ENCODE measurements around the gene KANSL1.

KANSL1 gene

DNA sequence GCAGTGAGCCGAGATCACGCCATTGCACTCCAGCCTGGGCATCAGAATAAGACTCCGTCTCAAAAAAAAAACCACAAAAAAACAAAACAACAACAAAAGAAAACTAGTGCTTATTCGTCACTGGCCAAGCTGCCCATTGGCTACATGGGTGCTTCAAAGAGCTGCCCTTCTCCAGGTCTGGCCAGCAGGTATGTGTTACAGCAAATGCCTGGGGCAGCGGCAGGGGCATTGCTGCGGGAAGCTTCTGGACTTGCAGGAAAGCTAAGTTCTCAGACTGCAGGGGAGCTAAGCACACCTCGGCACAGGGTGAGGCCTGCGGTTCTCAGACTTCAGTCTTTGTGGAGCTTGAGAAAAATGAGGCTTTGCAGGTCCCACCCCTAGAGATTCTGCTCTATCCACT is 198.2 kb downstream of the KANSL1 start:
- DNase-seq (ENCODE audit: low read depth), result no peak

DNA sequence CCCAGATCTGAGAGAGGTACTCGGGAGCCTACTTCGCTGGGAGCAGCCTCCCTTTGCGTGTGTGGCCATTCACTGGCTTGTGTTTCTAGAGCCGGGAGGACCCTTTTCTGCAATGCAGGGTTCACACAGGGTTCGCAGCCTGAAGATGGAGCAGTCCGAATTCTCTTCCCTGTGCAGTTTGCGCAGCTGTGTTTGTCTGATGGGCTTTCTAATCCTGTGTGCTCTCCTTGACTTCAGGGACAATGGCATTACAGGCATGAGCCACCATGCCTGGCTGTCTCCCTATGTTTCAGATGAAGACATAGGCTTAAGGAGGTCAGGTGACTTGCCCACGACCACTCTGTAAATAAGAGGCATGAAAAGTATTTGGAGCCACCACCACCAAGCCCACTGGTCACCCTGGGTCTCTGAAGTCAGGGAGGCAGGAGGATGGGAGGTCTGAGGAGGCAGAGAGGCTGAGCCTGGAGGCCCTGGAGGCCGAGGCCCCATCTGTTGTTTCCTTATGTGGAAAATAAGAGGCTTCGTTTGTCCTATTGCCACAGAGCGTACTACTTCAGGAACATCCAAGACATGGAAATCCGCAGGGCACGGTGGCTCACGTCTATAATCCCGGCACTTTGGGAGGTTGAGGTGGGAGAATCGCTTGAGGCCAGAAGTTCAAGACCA is 199.1 kb downstream of the KANSL1 start:
- no peak for DNase-seq (ENCODE audit: low read depth)
- H3K4me3 ChIP-seq (ENCODE audit: control insufficient read depth, low read depth, low read length), result no peak overlapping the region

More for the DNA sequence above, 198.2 kb downstream of the KANSL1 start:
- TF ChIP-seq, protein P1, sequence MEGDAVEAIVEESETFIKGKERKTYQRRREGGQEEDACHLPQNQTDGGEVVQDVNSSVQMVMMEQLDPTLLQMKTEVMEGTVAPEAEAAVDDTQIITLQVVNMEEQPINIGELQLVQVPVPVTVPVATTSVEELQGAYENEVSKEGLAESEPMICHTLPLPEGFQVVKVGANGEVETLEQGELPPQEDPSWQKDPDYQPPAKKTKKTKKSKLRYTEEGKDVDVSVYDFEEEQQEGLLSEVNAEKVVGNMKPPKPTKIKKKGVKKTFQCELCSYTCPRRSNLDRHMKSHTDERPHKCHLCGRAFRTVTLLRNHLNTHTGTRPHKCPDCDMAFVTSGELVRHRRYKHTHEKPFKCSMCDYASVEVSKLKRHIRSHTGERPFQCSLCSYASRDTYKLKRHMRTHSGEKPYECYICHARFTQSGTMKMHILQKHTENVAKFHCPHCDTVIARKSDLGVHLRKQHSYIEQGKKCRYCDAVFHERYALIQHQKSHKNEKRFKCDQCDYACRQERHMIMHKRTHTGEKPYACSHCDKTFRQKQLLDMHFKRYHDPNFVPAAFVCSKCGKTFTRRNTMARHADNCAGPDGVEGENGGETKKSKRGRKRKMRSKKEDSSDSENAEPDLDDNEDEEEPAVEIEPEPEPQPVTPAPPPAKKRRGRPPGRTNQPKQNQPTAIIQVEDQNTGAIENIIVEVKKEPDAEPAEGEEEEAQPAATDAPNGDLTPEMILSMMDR (conservative IDR thresholded peaks at IDR 0.05; ENCODE audit: control insufficient read depth, insufficient read depth, low read depth, low read length), result no peak
- no peak overlapping the region for H3K4me3 ChIP-seq (ENCODE audit: control insufficient read depth, low read depth, low read length)

DNA sequence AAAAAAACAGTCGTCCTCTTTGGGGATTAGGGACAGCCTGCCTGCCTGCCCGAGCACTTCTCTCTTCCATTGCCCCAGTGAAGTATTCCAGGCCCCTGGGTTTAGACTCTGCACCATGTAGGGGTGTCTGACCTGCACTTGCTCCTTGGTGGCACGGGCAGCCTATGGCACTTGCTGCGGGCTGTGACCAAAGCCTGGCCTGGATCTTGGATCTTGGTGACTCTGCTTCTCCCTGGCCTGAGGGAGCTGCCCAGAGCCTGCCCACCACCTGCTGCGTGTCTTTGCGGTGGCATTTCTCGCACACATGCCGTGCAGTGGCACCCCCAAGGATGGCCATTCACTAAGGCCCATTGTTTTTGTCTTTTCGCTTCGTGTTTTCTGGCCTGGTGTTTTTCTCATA is 200.3 kb downstream of the KANSL1 start:
- TF ChIP-seq, protein P1 (conservative IDR thresholded peaks at IDR 0.05; ENCODE audit: control insufficient read depth, insufficient read depth, low read depth, low read length), result no peak
- no peak overlapping the region for H3K4me3 ChIP-seq (ENCODE audit: control insufficient read depth, low read depth, low read length)
- DNase-seq (ENCODE audit: low read depth), result no peak

More for the DNA sequence above, 199.1 kb downstream of the KANSL1 start:
- TF ChIP-seq, protein P1 (conservative IDR thresholded peaks at IDR 0.05; ENCODE audit: control insufficient read depth, insufficient read depth, low read depth, low read length), result no peak

DNA sequence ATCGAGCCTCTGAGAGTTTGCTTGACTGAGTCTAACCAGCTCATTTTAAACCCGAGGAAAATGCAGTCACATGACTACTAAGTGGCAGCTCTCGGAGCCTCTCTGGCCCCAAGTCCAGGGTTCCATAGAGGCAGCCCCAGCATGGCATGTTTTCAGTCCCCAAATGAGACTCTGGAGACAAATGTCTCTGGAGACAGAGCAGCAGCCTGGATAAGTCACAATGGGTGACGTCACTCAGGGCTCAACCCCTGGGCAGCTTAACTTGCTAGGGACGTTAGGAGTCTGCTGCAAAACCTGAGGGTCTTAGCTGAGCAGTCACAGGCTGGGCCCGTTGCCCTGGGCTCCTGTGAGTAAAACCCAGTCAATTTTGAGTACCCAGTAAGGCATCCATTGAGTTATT is 201.1 kb downstream of the KANSL1 start:
- TF ChIP-seq, protein P1 (conservative IDR thresholded peaks at IDR 0.05; ENCODE audit: control insufficient read depth, insufficient read depth, low read depth, low read length), result no peak
- DNase-seq (ENCODE audit: low read depth), result no peak

DNA sequence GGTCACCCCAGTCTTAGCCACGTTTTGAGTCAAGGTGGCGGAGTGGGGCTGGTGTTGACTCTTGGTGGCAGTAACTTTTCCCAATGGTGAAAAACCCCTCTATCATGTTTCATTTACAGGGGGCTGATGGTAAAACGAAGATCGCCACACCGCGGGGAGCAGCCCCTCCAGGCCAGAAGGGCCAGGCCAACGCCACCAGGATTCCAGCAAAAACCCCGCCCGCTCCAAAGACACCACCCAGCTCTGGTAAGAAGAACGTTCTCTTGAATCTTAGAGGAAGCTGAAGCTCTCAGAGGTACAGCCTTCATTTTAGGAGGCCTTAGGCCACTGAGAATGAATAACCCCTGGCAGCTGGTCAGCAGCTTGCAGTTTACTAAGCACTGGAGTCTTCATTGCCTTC is 201.9 kb downstream of the KANSL1 start:
- no peak overlapping the region for H3K4me3 ChIP-seq (ENCODE audit: control insufficient read depth, low read depth, low read length)
- DNase-seq (ENCODE audit: low read depth), result no peak
- TF ChIP-seq, protein P1 (conservative IDR thresholded peaks at IDR 0.05; ENCODE audit: control insufficient read depth, insufficient read depth, low read depth, low read length), result no peak

More for the DNA sequence above, 201.1 kb downstream of the KANSL1 start:
- H3K4me3 ChIP-seq (ENCODE audit: control insufficient read depth, low read depth, low read length), result no peak overlapping the region

DNA sequence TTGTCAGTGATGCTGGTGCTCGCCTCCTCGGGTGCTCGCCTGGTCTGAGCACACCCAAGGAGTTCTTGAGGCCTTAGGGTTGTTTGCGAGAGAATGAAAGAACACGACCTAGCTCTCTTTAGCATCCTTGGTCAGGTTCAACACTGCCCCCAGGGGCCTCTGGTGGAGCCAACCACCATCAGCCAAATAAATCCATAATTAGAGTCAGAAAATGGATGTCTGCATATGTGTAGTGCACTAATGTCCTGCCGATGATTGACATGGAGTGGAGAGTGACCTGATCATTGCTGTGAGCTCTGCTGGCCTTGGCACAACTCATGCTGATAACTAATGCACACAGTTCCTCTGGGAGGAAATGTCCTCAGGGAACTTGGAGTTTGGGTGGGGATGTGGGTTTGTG is 202.3 kb downstream of the KANSL1 start:
- TF ChIP-seq, protein P1 (conservative IDR thresholded peaks at IDR 0.05; ENCODE audit: control insufficient read depth, insufficient read depth, low read depth, low read length), result no peak
- no peak overlapping the region for H3K4me3 ChIP-seq (ENCODE audit: control insufficient read depth, low read depth, low read length)
- DNase-seq (ENCODE audit: low read depth), result no peak

Data from fibroblast of mammary gland (primary cell).